A549 treated with AZD9567 at 1 μM for 4 hours (cell line): ENCODE measurements around the gene ELF4. TPM values are rescaled to one million over a fixed set of nuclear protein-coding genes. Genes with fewer than 3 reads are reported as not detected.

Experiments
- total RNA-seq: library from RNA; stranded (reverse); fragments of 200-300 nt; extraction: Qiagen RNA extraction; gene quantifications from 5 replicates; pipeline ENCODE4 v1.2.3, GENCODE V29; 2022; ENCODE audit not compliant: insufficient read depth

Gene ELF4
- 24.4 to 26.4 TPM (median 25.8 TPM) in 5 replicates for total RNA-seq

GRCh38 chrX:130110379-130111219, at the start of gene ELF4:
Gene ELF4, minus strand, starts transcription at chrX:130110497. Its CDS starts 29,167 bp downstream, at chrX:130081330.

Other genes with a start within 250 kb of the ELF4 start
- 43.9 to 56.1 TPM (median 44.3 TPM) in 5 replicates for gene UTP14A, start 204.3 kb downstream of the ELF4 start, total RNA-seq
- 8.1 to 15.4 TPM (median 11.4 TPM) in 5 replicates for gene BCORL1, start 127.9 kb downstream of the ELF4 start, total RNA-seq
- gene AIFM1, start 55.3 kb upstream of the ELF4 start, total RNA-seq = 68.0 to 87.4 TPM (median 69.4 TPM) in 5 replicates
- gene RAB33A, start 61.5 kb upstream of the ELF4 start, total RNA-seq = 0.14 to 0.21 TPM (median 0.19 TPM) in 4 of 5 replicates, not detected in the other
- 2.8 to 4.5 TPM (median 3.4 TPM) in 5 replicates for gene ZNF280C, start 158.4 kb upstream of the ELF4 start, total RNA-seq
- gene SLC25A14, start 229.4 kb upstream of the ELF4 start, total RNA-seq = 12.7 to 19.1 TPM (median 18.4 TPM) in 5 replicates